Measurements from ENCODE around the gene TRIM72.

The TRIM72 gene

GRCh38 chr16:31184888-31185287 is 29.0 kb upstream of the TRIM72 start:
- H3K36me3 Mint-ChIP-seq (ENCODE audit: low read depth): peaks cover 86% of the 10 kb centered on the region
- no peak for DNase-seq
- H3K4me3 Mint-ChIP-seq: peak overlapping the region; percentile 29
- no peaks in the 10 kb centered on the region for H3K27me3 Mint-ChIP-seq (ENCODE audit: low read depth, poor library complexity)
- peaks cover 65% of the 10 kb centered on the region for H3K4me1 Mint-ChIP-seq
- H3K27ac Mint-ChIP-seq: peak overlapping the region; percentile 87
- TF ChIP-seq, protein P1, sequence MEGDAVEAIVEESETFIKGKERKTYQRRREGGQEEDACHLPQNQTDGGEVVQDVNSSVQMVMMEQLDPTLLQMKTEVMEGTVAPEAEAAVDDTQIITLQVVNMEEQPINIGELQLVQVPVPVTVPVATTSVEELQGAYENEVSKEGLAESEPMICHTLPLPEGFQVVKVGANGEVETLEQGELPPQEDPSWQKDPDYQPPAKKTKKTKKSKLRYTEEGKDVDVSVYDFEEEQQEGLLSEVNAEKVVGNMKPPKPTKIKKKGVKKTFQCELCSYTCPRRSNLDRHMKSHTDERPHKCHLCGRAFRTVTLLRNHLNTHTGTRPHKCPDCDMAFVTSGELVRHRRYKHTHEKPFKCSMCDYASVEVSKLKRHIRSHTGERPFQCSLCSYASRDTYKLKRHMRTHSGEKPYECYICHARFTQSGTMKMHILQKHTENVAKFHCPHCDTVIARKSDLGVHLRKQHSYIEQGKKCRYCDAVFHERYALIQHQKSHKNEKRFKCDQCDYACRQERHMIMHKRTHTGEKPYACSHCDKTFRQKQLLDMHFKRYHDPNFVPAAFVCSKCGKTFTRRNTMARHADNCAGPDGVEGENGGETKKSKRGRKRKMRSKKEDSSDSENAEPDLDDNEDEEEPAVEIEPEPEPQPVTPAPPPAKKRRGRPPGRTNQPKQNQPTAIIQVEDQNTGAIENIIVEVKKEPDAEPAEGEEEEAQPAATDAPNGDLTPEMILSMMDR (IDR thresholded peaks at IDR 0.05): no peak
- no peaks in the 10 kb centered on the region for H3K9me3 Mint-ChIP-seq

- TF ChIP-seq, protein P1 (IDR thresholded peaks at IDR 0.05): no peak
- Mint-ChIP-seq H3K9me3 (no peaks in the 10 kb centered on the region), H3K4me1 (peaks cover 65% of the 10 kb centered on the region), H3K27ac (peak overlapping the region; percentile 76), H3K27me3 (ENCODE audit: low read depth, poor library complexity) (no peaks in the 10 kb centered on the region), H3K36me3 (ENCODE audit: low read depth) (peaks cover 90% of the 10 kb centered on the region), H3K4me3 (no peak overlapping the region)
- DNase-seq: no peak
Measured at GRCh38 chr16:31185339-31185738, 28.6 kb upstream of the TRIM72 start.

DNA sequence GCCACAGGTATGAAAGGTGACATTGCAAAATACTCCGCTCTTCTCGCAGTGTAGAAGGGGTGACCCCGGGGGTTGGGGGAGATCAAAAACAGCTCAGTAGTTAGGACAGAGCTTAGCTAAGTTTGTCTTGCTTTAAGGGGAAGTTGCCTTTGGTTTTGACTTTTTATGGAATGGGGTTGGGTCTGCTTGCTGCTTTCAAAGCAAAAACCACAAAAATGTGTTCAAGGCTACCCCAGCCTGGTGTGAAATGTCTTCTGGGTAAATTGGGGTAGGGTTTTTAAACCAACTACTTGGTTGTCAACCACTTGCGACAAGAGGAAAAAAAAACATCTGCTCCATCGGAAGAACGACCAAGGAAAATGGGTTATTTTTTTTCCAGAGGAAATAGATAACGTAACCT is 27.7 kb upstream of the TRIM72 start:
- H3K27me3 Mint-ChIP-seq (ENCODE audit: low read depth, poor library complexity): no peaks in the 10 kb centered on the region
- TF ChIP-seq, protein P1 (IDR thresholded peaks at IDR 0.05): no peak
- DNase-seq: no peak
- peak overlapping the region; percentile 76 for H3K27ac Mint-ChIP-seq
- no peak overlapping the region for H3K4me3 Mint-ChIP-seq
- peaks cover 96% of the 10 kb centered on the region for H3K36me3 Mint-ChIP-seq (ENCODE audit: low read depth)
- H3K9me3 Mint-ChIP-seq: no peaks in the 10 kb centered on the region
- H3K4me1 Mint-ChIP-seq: peaks cover 63% of the 10 kb centered on the region

GRCh38 chr16:31186930-31187807 is 26.8 kb upstream of the TRIM72 start:
- Mint-ChIP-seq H3K27ac (no peak overlapping the region), H3K4me3 (no peak overlapping the region), H3K36me3 (ENCODE audit: low read depth) (peaks cover 98% of the 10 kb centered on the region), H3K27me3 (ENCODE audit: low read depth, poor library complexity) (no peaks in the 10 kb centered on the region), H3K4me1 (peaks cover 53% of the 10 kb centered on the region), H3K9me3 (no peaks in the 10 kb centered on the region)
- TF ChIP-seq, protein P1 (IDR thresholded peaks at IDR 0.05): no peak
- DNase-seq: no peak

- no peak for DNase-seq
- Mint-ChIP-seq H3K4me3 (no peak overlapping the region), H3K4me1 (peaks cover 47% of the 10 kb centered on the region), H3K27me3 (ENCODE audit: low read depth, poor library complexity) (no peaks in the 10 kb centered on the region), H3K27ac (no peak overlapping the region), H3K36me3 (ENCODE audit: low read depth) (peaks cover 95% of the 10 kb centered on the region), H3K9me3 (no peaks in the 10 kb centered on the region)
- TF ChIP-seq, protein P1 (IDR thresholded peaks at IDR 0.05): no peak
Measured at GRCh38 chr16:31187808-31188189, 26.1 kb upstream of the TRIM72 start.
